ENCODE results near the gene DDX6. TPM values are rescaled to one million over a fixed set of nuclear protein-coding genes. Genes with fewer than 3 reads are reported as not detected.
A peak's percentile ranks its signal among the peaks of the same experiment; 100 is the strongest.

DDX6 gene
- polyA plus RNA-seq, 4 donors: 16.1 to 72.1 (median 22.2) TPM

- H3K4me3 ChIP-seq (ENCODE audit: low read depth in 1 of 3, low read length in 3 of 3): no peak overlapping the region
- 92 to 95% (median 94%) methylated on average over 3 of the region's 3 CpGs for WGBS, 3 donors
- H3K36me3 ChIP-seq (ENCODE audit: control insufficient read depth in 3 of 3, insufficient read depth in 2 of 3, low read depth in 1 of 3, low read length in 3 of 3): no peaks in the 10 kb centered on the region
- no peaks in the 10 kb centered on the region for H3K4me1 ChIP-seq (ENCODE audit: control insufficient read depth in 3 of 3, insufficient read depth in 2 of 3, low read depth in 1 of 3, low read length in 2 of 3)
- H3K9me3 ChIP-seq (ENCODE audit: control insufficient read depth in 2 of 2, insufficient read depth in 1 of 2, low read depth in 1 of 2, low read length in 1 of 2): no peaks in the 10 kb centered on the region
- no peak overlapping the region for H3K27ac ChIP-seq (ENCODE audit: low read depth in 1 of 3, low read length in 2 of 3)
- DNase-seq (no peak), FAIRE-seq (no peak)
- no peaks in the 10 kb centered on the region for H3K27me3 ChIP-seq (ENCODE audit: control insufficient read depth in 3 of 3, insufficient read depth in 3 of 3, low read length in 3 of 3)
Observed at GRCh38 chr11:118804094-118804493, 13.1 kb upstream of the DDX6 start.

- no peak for DNase-seq
- no peak for FAIRE-seq
- no peaks in the 10 kb centered on the region for H3K9me3 ChIP-seq (ENCODE audit: control insufficient read depth in 2 of 2, insufficient read depth in 1 of 2, low read depth in 1 of 2, low read length in 1 of 2)
Observed at GRCh38 chr11:118799372-118799771, 8.4 kb upstream of the DDX6 start.

GRCh38 chr11:118797510-118797909 lies 6.5 kb upstream of the DDX6 start:
- Histone ChIP-seq H3K4me1 (ENCODE audit: control insufficient read depth in 3 of 3, insufficient read depth in 2 of 3, low read depth in 1 of 3, low read length in 2 of 3) (peaks cover 0 to 8% (median 0%) of the 10 kb centered on the region in 3 donors), H3K27ac (ENCODE audit: low read depth in 1 of 3, low read length in 2 of 3) (no peak overlapping the region), H3K4me3 (ENCODE audit: low read depth in 1 of 3, low read length in 3 of 3) (no peak overlapping the region), H3K27me3 (ENCODE audit: control insufficient read depth in 3 of 3, insufficient read depth in 3 of 3, low read length in 3 of 3) (peaks cover 0 to 3% (median 0%) of the 10 kb centered on the region in 3 donors), H3K36me3 (ENCODE audit: control insufficient read depth in 3 of 3, insufficient read depth in 2 of 3, low read depth in 1 of 3, low read length in 3 of 3) (no peaks in the 10 kb centered on the region), H3K9me3 (ENCODE audit: control insufficient read depth in 2 of 2, insufficient read depth in 1 of 2, low read depth in 1 of 2, low read length in 1 of 2) (no peaks in the 10 kb centered on the region)
- DNase-seq (no peak), FAIRE-seq (no peak)
- WGBS, 3 donors: 73 to 93% (median 82%) methylated on average over 11 of the region's 11 CpGs

More at GRCh38 chr11:118799372-118799771, 8.4 kb upstream of the DDX6 start:
- peaks cover 0 to 4% (median 0%) of the 10 kb centered on the region in 3 donors for H3K4me1 ChIP-seq (ENCODE audit: control insufficient read depth in 3 of 3, insufficient read depth in 2 of 3, low read depth in 1 of 3, low read length in 2 of 3)
- no peak overlapping the region for H3K27ac ChIP-seq (ENCODE audit: low read depth in 1 of 3, low read length in 2 of 3)
- peaks cover 0 to 3% (median 0%) of the 10 kb centered on the region in 3 donors for H3K27me3 ChIP-seq (ENCODE audit: control insufficient read depth in 3 of 3, insufficient read depth in 3 of 3, low read length in 3 of 3)
- H3K36me3 ChIP-seq (ENCODE audit: control insufficient read depth in 3 of 3, insufficient read depth in 2 of 3, low read depth in 1 of 3, low read length in 3 of 3): no peaks in the 10 kb centered on the region
- no peak overlapping the region for H3K4me3 ChIP-seq (ENCODE audit: low read depth in 1 of 3, low read length in 3 of 3)

- WGBS, 3 donors: 5 to 12% (median 8%) methylated on average over 8 of the region's 8 CpGs
- H3K4me1 ChIP-seq (ENCODE audit: control insufficient read depth in 3 of 3, insufficient read depth in 2 of 3, low read depth in 1 of 3, low read length in 2 of 3): peaks cover 0 to 21% (median 0%) of the 10 kb centered on the region in 3 donors
- FAIRE-seq (no peak), DNase-seq (peak; percentile 87 to 88)
- H3K9me3 ChIP-seq (ENCODE audit: control insufficient read depth in 2 of 2, insufficient read depth in 1 of 2, low read depth in 1 of 2, low read length in 1 of 2): no peaks in the 10 kb centered on the region
- H3K27ac ChIP-seq (ENCODE audit: low read depth in 1 of 3, low read length in 2 of 3): peak overlapping the region; percentile 97 to 100 (median 99)
- peak overlapping the region; percentile 71 to 93 (median 89) for H3K4me3 ChIP-seq (ENCODE audit: low read depth in 1 of 3, low read length in 3 of 3)
- peaks cover 0 to 3% (median 0%) of the 10 kb centered on the region in 3 donors for H3K27me3 ChIP-seq (ENCODE audit: control insufficient read depth in 3 of 3, insufficient read depth in 3 of 3, low read length in 3 of 3)
- peaks cover 0 to 3% (median 0%) of the 10 kb centered on the region in 3 donors for H3K36me3 ChIP-seq (ENCODE audit: control insufficient read depth in 3 of 3, insufficient read depth in 2 of 3, low read depth in 1 of 3, low read length in 3 of 3)
Observed at GRCh38 chr11:118792570-118793124, 1.7 kb upstream of the DDX6 start.

- H3K4me1 ChIP-seq (ENCODE audit: control insufficient read depth in 3 of 3, insufficient read depth in 2 of 3, low read depth in 1 of 3, low read length in 2 of 3): peaks cover 0 to 20% (median 0%) of the 10 kb centered on the region in 3 donors
- peaks cover 0 to 5% (median 0%) of the 10 kb centered on the region in 3 donors for H3K36me3 ChIP-seq (ENCODE audit: control insufficient read depth in 3 of 3, insufficient read depth in 2 of 3, low read depth in 1 of 3, low read length in 3 of 3)
- peak overlapping the region; percentile 97 to 100 (median 99) for H3K27ac ChIP-seq (ENCODE audit: low read depth in 1 of 3, low read length in 2 of 3)
- H3K9me3 ChIP-seq (ENCODE audit: control insufficient read depth in 2 of 2, insufficient read depth in 1 of 2, low read depth in 1 of 2, low read length in 1 of 2): no peaks in the 10 kb centered on the region
- peak in 1 of 2 donors; percentile 21 for DNase-seq
- H3K27me3 ChIP-seq (ENCODE audit: control insufficient read depth in 3 of 3, insufficient read depth in 3 of 3, low read length in 3 of 3): peaks cover 0 to 3% (median 0%) of the 10 kb centered on the region in 3 donors
- FAIRE-seq: no peak
- H3K4me3 ChIP-seq (ENCODE audit: low read depth in 1 of 3, low read length in 3 of 3): peak overlapping the region; percentile 71 to 93 (median 89)
- 1 to 2% (median 2%) methylated on average over 29 to 39 of the region's 39 CpGs for WGBS, 3 donors
Observed at GRCh38 chr11:118791961-118792569, 1.1 kb upstream of the DDX6 start.

- peak overlapping the region; percentile 71 to 93 (median 89) for H3K4me3 ChIP-seq (ENCODE audit: low read depth in 1 of 3, low read length in 3 of 3)
- peak overlapping the region; percentile 97 to 100 (median 99) for H3K27ac ChIP-seq (ENCODE audit: low read depth in 1 of 3, low read length in 2 of 3)
- WGBS, 3 donors: 0 to 1% (median 0%) methylated on average over 39 to 54 of the region's 54 CpGs
- H3K36me3 ChIP-seq (ENCODE audit: control insufficient read depth in 3 of 3, insufficient read depth in 2 of 3, low read depth in 1 of 3, low read length in 3 of 3): peaks cover 0 to 8% (median 2%) of the 10 kb centered on the region in 3 donors
- no peaks in the 10 kb centered on the region for H3K27me3 ChIP-seq (ENCODE audit: control insufficient read depth in 3 of 3, insufficient read depth in 3 of 3, low read length in 3 of 3)
- no peaks in the 10 kb centered on the region for H3K9me3 ChIP-seq (ENCODE audit: control insufficient read depth in 2 of 2, insufficient read depth in 1 of 2, low read depth in 1 of 2, low read length in 1 of 2)
- no peak for FAIRE-seq
- DNase-seq: peak; percentile 41 to 90
- peaks cover 2 to 23% (median 7%) of the 10 kb centered on the region in 3 donors for H3K4me1 ChIP-seq (ENCODE audit: control insufficient read depth in 3 of 3, insufficient read depth in 2 of 3, low read depth in 1 of 3, low read length in 2 of 3)
Observed at GRCh38 chr11:118790357-118791110, 430 bp downstream of the DDX6 start.

- Histone ChIP-seq H3K27me3 (ENCODE audit: control insufficient read depth in 3 of 3, insufficient read depth in 3 of 3, low read length in 3 of 3) (no peaks in the 10 kb centered on the region), H3K36me3 (ENCODE audit: control insufficient read depth in 3 of 3, insufficient read depth in 2 of 3, low read depth in 1 of 3, low read length in 3 of 3) (peaks cover 0 to 12% (median 2%) of the 10 kb centered on the region in 3 donors), H3K4me1 (ENCODE audit: control insufficient read depth in 3 of 3, insufficient read depth in 2 of 3, low read depth in 1 of 3, low read length in 2 of 3) (peaks cover 2 to 23% (median 7%) of the 10 kb centered on the region in 3 donors), H3K9me3 (ENCODE audit: control insufficient read depth in 2 of 2, insufficient read depth in 1 of 2, low read depth in 1 of 2, low read length in 1 of 2) (no peaks in the 10 kb centered on the region), H3K27ac (ENCODE audit: low read depth in 1 of 3, low read length in 2 of 3) (peak overlapping the region; percentile 97 to 100 (median 99)), H3K4me3 (ENCODE audit: low read depth in 1 of 3, low read length in 3 of 3) (peak overlapping the region; percentile 71 to 93 (median 89))
- DNase-seq (peak; percentile 73 to 88), FAIRE-seq (no peak)
- WGBS, 3 donors: 1% methylated on average over 18 of the region's 18 CpGs
Observed at GRCh38 chr11:118789501-118790356, 1.2 kb downstream of the DDX6 start.

- H3K4me3 ChIP-seq (ENCODE audit: low read depth in 1 of 3, low read length in 3 of 3): no peak overlapping the region
- H3K27ac ChIP-seq (ENCODE audit: low read depth in 1 of 3, low read length in 2 of 3): no peak overlapping the region
- no peaks in the 10 kb centered on the region for H3K9me3 ChIP-seq (ENCODE audit: control insufficient read depth in 2 of 2, insufficient read depth in 1 of 2, low read depth in 1 of 2, low read length in 1 of 2)
- FAIRE-seq: no peak
- no peaks in the 10 kb centered on the region for H3K27me3 ChIP-seq (ENCODE audit: control insufficient read depth in 3 of 3, insufficient read depth in 3 of 3, low read length in 3 of 3)
- peaks cover 0 to 34% (median 6%) of the 10 kb centered on the region in 3 donors for H3K36me3 ChIP-seq (ENCODE audit: control insufficient read depth in 3 of 3, insufficient read depth in 2 of 3, low read depth in 1 of 3, low read length in 3 of 3)
- peaks cover 2 to 17% (median 7%) of the 10 kb centered on the region in 3 donors for H3K4me1 ChIP-seq (ENCODE audit: control insufficient read depth in 3 of 3, insufficient read depth in 2 of 3, low read depth in 1 of 3, low read length in 2 of 3)
- no peak for DNase-seq
- 7 to 28% (median 16%) methylated on average over 2 of the region's 2 CpGs for WGBS, 3 donors
Observed at GRCh38 chr11:118786657-118787056, 4.3 kb downstream of the DDX6 start.
